Chondrocyte (in vitro differentiated cells): ENCODE data around the gene MCC. TPM values are rescaled to one million over a fixed set of nuclear protein-coding genes. Genes with fewer than 3 reads are reported as not detected.

Experiments used
- DNase-seq: peaks from one replicate; pipeline ENCODE4 v3.0.0; 2021; ENCODE audit warnings: mixed read lengths, low spot score
- H3K27ac Mint-ChIP-seq: one replicate; pipeline ENCODE4 v1.8.0; 2021; ENCODE audit warnings: mild to moderate bottlenecking, moderate library complexity, mixed read lengths; ENCODE audit not compliant: unreplicated experiment
- H3K27me3 Mint-ChIP-seq: 2 replicates; pipeline ENCODE4 v1.8.0; 2021; ENCODE audit warnings: low read depth, mixed read lengths
- H3K36me3 Mint-ChIP-seq: 2 replicates; pipeline ENCODE4 v1.8.0; 2021; ENCODE audit warnings: low read depth, mixed read lengths
- H3K4me1 Mint-ChIP-seq: 2 replicates; pipeline ENCODE4 v1.8.0; 2021; ENCODE audit warnings: low read depth, mild to moderate bottlenecking, mixed read lengths
- H3K4me3 Mint-ChIP-seq: one replicate; pipeline ENCODE4 v1.8.0; 2021; ENCODE audit warnings: mild to moderate bottlenecking, moderate library complexity, mixed read lengths; ENCODE audit not compliant: unreplicated experiment
- H3K9me3 Mint-ChIP-seq: 2 replicates; pipeline ENCODE4 v1.8.0; 2021; ENCODE audit warnings: low read depth, mixed read lengths
- CTCF ChIP-seq: fragments of 200-600 bp; sonication (generic); IDR thresholded peaks from 2 replicates; pipeline ENCODE4 v1.5.0; 2021; ENCODE audit warnings: antibody characterized with exemption, mild to moderate bottlenecking, moderate library complexity
- total RNA-seq: library from RNA; stranded (reverse); gene quantifications from 3 replicates; pipeline ENCODE4 v1.2.1, GENCODE V29; 2021

MCC gene
- total RNA-seq, 1 donor from 2014 or later, result 15.0 TPM

- Mint-ChIP-seq H3K27me3 (no peaks in the 10 kb centered on the region), H3K4me1 (peaks cover 11% of the 10 kb centered on the region), H3K27ac (no peak overlapping the region), H3K9me3 (no peaks in the 10 kb centered on the region), H3K36me3 (peaks cover 6% of the 10 kb centered on the region), H3K4me3 (no peak overlapping the region)
- TF ChIP-seq CTCF, result no peak
- DNase-seq, result no peak
Measured at GRCh38 chr5:113042491-113043243, 445.6 kb downstream of the MCC start.

GRCh38 chr5:113040672-113041260 is 447.5 kb downstream of the MCC start:
- H3K36me3 Mint-ChIP-seq, result peaks cover 8% of the 10 kb centered on the region
- no peak overlapping the region for H3K27ac Mint-ChIP-seq
- no peaks in the 10 kb centered on the region for H3K4me1 Mint-ChIP-seq
- H3K27me3 Mint-ChIP-seq, result no peaks in the 10 kb centered on the region
- H3K4me3 Mint-ChIP-seq, result no peak overlapping the region
- TF ChIP-seq CTCF, result no peak
- DNase-seq, result no peak
- no peaks in the 10 kb centered on the region for H3K9me3 Mint-ChIP-seq

- Mint-ChIP-seq H3K36me3 (peaks cover 8% of the 10 kb centered on the region), H3K27me3 (no peaks in the 10 kb centered on the region), H3K9me3 (no peaks in the 10 kb centered on the region), H3K27ac (no peak overlapping the region), H3K4me1 (no peaks in the 10 kb centered on the region), H3K4me3 (no peak overlapping the region)
- DNase-seq, result no peak
- no peak for TF ChIP-seq CTCF
Measured at GRCh38 chr5:113039934-113040285, 448.3 kb downstream of the MCC start.

- no peak for DNase-seq
- Mint-ChIP-seq H3K36me3 (peaks cover 7% of the 10 kb centered on the region), H3K4me1 (no peaks in the 10 kb centered on the region), H3K9me3 (no peaks in the 10 kb centered on the region), H3K27me3 (no peaks in the 10 kb centered on the region), H3K4me3 (no peak overlapping the region), H3K27ac (no peak overlapping the region)
- no peak for TF ChIP-seq CTCF
Measured at GRCh38 chr5:113039229-113039933, 448.9 kb downstream of the MCC start.

- Mint-ChIP-seq H3K4me1 (no peaks in the 10 kb centered on the region), H3K27ac (no peak overlapping the region), H3K9me3 (no peaks in the 10 kb centered on the region), H3K36me3 (peaks cover 7% of the 10 kb centered on the region), H3K4me3 (no peak overlapping the region), H3K27me3 (no peaks in the 10 kb centered on the region)
- no peak for DNase-seq
- no peak for TF ChIP-seq CTCF
Measured at GRCh38 chr5:113038714-113039113, 449.5 kb downstream of the MCC start.
